ENCODE measurements around the gene TEF.

DNA sequence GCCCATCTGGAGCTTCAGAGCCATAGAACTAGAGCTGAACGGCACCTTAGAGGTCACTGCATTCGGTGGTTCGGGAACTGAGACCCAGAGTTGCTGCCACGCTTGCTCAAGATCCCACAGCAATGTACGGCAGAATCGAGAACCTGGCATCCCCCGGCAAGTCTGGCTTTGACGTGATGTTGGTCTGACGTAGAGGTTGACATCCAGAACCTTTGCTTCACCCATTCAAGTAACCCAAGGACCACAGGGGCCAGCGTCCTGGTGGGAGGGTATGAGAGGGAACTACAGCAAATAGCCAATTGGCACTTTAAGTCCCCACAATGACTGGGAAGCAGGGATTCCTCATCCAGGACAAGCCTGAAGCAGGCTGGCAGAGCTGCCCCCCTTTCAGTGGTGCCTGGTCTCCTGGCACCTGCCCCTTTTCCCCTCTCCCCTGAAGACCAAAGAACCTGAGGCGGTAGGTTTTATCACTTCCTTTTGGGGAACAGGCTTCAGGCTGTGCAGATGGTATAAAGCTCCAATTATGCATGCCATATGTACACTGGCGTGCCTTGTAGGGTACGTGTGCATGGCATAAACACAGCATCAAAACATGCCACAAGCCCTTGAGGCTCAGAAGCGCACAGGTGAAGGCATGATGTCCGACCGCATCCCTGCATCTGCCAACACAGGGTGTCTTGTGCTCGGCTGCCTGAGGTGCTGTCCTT, 15.3 kb upstream of the TEF start:
- no peak for TF ChIP-seq CREB1 (CRISPR knock-in tag; IDR thresholded peaks at IDR 0.05)
- TF ChIP-seq, protein P1, sequence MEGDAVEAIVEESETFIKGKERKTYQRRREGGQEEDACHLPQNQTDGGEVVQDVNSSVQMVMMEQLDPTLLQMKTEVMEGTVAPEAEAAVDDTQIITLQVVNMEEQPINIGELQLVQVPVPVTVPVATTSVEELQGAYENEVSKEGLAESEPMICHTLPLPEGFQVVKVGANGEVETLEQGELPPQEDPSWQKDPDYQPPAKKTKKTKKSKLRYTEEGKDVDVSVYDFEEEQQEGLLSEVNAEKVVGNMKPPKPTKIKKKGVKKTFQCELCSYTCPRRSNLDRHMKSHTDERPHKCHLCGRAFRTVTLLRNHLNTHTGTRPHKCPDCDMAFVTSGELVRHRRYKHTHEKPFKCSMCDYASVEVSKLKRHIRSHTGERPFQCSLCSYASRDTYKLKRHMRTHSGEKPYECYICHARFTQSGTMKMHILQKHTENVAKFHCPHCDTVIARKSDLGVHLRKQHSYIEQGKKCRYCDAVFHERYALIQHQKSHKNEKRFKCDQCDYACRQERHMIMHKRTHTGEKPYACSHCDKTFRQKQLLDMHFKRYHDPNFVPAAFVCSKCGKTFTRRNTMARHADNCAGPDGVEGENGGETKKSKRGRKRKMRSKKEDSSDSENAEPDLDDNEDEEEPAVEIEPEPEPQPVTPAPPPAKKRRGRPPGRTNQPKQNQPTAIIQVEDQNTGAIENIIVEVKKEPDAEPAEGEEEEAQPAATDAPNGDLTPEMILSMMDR (IDR thresholded peaks at IDR 0.05) = no peak
- no peak for TF ChIP-seq ZNF263 (CRISPR knock-in tag; IDR thresholded peaks at IDR 0.05; ENCODE audit: low read depth)
- TF ChIP-seq ESRRA (CRISPR knock-in tag; IDR thresholded peaks at IDR 0.05; ENCODE audit: borderline replicate concordance) = no peak
- TF ChIP-seq, protein P2, sequence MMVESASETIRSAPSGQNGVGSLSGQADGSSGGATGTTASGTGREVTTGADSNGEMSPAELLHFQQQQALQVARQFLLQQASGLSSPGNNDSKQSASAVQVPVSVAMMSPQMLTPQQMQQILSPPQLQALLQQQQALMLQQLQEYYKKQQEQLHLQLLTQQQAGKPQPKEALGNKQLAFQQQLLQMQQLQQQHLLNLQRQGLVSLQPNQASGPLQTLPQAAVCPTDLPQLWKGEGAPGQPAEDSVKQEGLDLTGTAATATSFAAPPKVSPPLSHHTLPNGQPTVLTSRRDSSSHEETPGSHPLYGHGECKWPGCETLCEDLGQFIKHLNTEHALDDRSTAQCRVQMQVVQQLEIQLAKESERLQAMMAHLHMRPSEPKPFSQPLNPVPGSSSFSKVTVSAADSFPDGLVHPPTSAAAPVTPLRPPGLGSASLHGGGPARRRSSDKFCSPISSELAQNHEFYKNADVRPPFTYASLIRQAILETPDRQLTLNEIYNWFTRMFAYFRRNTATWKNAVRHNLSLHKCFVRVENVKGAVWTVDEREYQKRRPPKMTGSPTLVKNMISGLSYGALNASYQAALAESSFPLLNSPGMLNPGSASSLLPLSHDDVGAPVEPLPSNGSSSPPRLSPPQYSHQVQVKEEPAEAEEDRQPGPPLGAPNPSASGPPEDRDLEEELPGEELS (CRISPR knock-in tag; IDR thresholded peaks at IDR 0.05) = no peak

Measured in WTC11 (cell line).